Measurements from ENCODE around the gene CFHR2.
"Not testable (repeated sequence)": the region's sequence is repeated elsewhere in the genome, so short reads cannot be mapped to it uniquely, and the experiment has no call there.

Gene CFHR2

GRCh38 chr1:196933531-196934189, 9.9 kb upstream of the CFHR2 start:
- Histone ChIP-seq H3K9me3 (no peaks in the 10 kb centered on the region), H3K4me1 (no peaks in the 10 kb centered on the region), H3K27me3 (no peaks in the 10 kb centered on the region), H3K4me3 (no peak overlapping the region), H3K36me3 (no peaks in the 10 kb centered on the region), H3K27ac (no peak overlapping the region)
- intact Hi-C loops (cut with DNase I; ENCODE audit: low total_unique reads): no loop called here
- DNase-seq: no peak
- TF ChIP-seq CTCF (IDR thresholded peaks at IDR 0.05): no peak

GRCh38 chr1:196941474-196941873, 2.1 kb upstream of the CFHR2 start:
- H3K27me3 ChIP-seq; H3K4me1 ChIP-seq; DNase-seq; H3K4me3 ChIP-seq; H3K27ac ChIP-seq; intact Hi-C loops (cut with DNase I; ENCODE audit: low total_unique reads); H3K9me3 ChIP-seq; H3K36me3 ChIP-seq: not testable (repeated sequence)

GRCh38 chr1:196951711-196952394, 8.3 kb downstream of the CFHR2 start:
- no peak for TF ChIP-seq CTCF (IDR thresholded peaks at IDR 0.05)
- no peaks in the 10 kb centered on the region for H3K36me3 ChIP-seq
- no peak overlapping the region for H3K27ac ChIP-seq
- no peak for DNase-seq
- H3K9me3 ChIP-seq: no peaks in the 10 kb centered on the region
- H3K4me3 ChIP-seq: no peak overlapping the region
- intact Hi-C loops (cut with DNase I; ENCODE audit: low total_unique reads): no loop called here
- no peaks in the 10 kb centered on the region for H3K27me3 ChIP-seq
- no peaks in the 10 kb centered on the region for H3K4me1 ChIP-seq

GRCh38 chr1:196954778-196955177, 11.2 kb downstream of the CFHR2 start:
- no peak overlapping the region for H3K4me3 ChIP-seq
- DNase-seq: no peak
- H3K27me3 ChIP-seq: no peaks in the 10 kb centered on the region
- intact Hi-C loops (cut with DNase I; ENCODE audit: low total_unique reads): no loop called here
- H3K27ac ChIP-seq: no peak overlapping the region
- H3K9me3 ChIP-seq: no peaks in the 10 kb centered on the region
- H3K4me1 ChIP-seq: no peaks in the 10 kb centered on the region
- no peaks in the 10 kb centered on the region for H3K36me3 ChIP-seq
- TF ChIP-seq CTCF (IDR thresholded peaks at IDR 0.05): no peak

- intact Hi-C loops (cut with DNase I; ENCODE audit: low total_unique reads): no loop called here
- Histone ChIP-seq H3K27me3 (no peaks in the 10 kb centered on the region), H3K36me3 (no peaks in the 10 kb centered on the region), H3K4me3 (no peak overlapping the region), H3K9me3 (no peaks in the 10 kb centered on the region), H3K27ac (no peak overlapping the region), H3K4me1 (no peaks in the 10 kb centered on the region)
- no peak for DNase-seq
- TF ChIP-seq CTCF (IDR thresholded peaks at IDR 0.05): no peak
These were observed 12.4 kb downstream of the CFHR2 start for GRCh38 chr1:196955926-196956325.

- H3K27me3 ChIP-seq: no peaks in the 10 kb centered on the region
- no peaks in the 10 kb centered on the region for H3K4me1 ChIP-seq
- no peak for DNase-seq
- no peaks in the 10 kb centered on the region for H3K9me3 ChIP-seq
- intact Hi-C loops (cut with DNase I; ENCODE audit: low total_unique reads): no loop called here
- no peak for TF ChIP-seq CTCF (IDR thresholded peaks at IDR 0.05)
- H3K27ac ChIP-seq: no peak overlapping the region
- no peaks in the 10 kb centered on the region for H3K36me3 ChIP-seq
- H3K4me3 ChIP-seq: no peak overlapping the region
These were observed 17.3 kb downstream of the CFHR2 start for GRCh38 chr1:196960854-196961253.
